MM.1S (cell line): ENCODE results near the gene MTARC2.

ENCODE experiments used
- DNase-seq: peaks from one replicate; pipeline ENCODE4 v3.0.0-alpha.2; 2015
- H2AFZ ChIP-seq: fragments of 300-600 bp; sonication (generic); 2 replicates; pipeline ENCODE4 v1.6.0; 2016; ENCODE audit warnings: antibody characterized with exemption, low read length
- H3F3A ChIP-seq: fragments of 300-600 bp; sonication (generic); 2 replicates; pipeline ENCODE4 v1.6.1; 2016; ENCODE audit warnings: mild to moderate bottlenecking, antibody characterized with exemption, low read length, moderate library complexity, mixed read lengths; ENCODE audit not compliant: insufficient read depth
- H3K27ac ChIP-seq: fragments of 300-600 bp; sonication (generic); 2 replicates; pipeline ENCODE4 v1.5.1; 2016; ENCODE audit warnings: mild to moderate bottlenecking, low read length
- H3K27me3 ChIP-seq: fragments of 300-600 bp; sonication (generic); replicated peaks from 2 replicates; pipeline ENCODE4 v1.6.0; 2016; ENCODE audit warnings: low read length; ENCODE audit not compliant: insufficient read depth
- H3K36me3 ChIP-seq: fragments of 300-600 bp; sonication (generic); replicated peaks from 2 replicates; pipeline ENCODE4 v1.6.1; 2016; ENCODE audit warnings: mild to moderate bottlenecking, low read length, mixed read lengths; ENCODE audit not compliant: insufficient read depth
- H3K4me1 ChIP-seq: fragments of 300-600 bp; sonication (generic); 2 replicates; pipeline ENCODE4 v1.6.1; 2016; ENCODE audit warnings: low read length, mixed read lengths
- H3K4me2 ChIP-seq: fragments of 300-600 bp; sonication (generic); 2 replicates; pipeline ENCODE4 v1.6.0; 2016; ENCODE audit warnings: low read depth, low read length
- H3K4me3 ChIP-seq: fragments of 300-600 bp; sonication (generic); 2 replicates; pipeline ENCODE4 v1.5.1; 2016; ENCODE audit warnings: low read length, mixed read lengths
- H3K79me2 ChIP-seq: fragments of 300-600 bp; sonication (generic); 2 replicates; pipeline ENCODE4 v1.6.1; 2016; ENCODE audit warnings: mixed run types, low read length, mixed read lengths
- H3K9ac ChIP-seq: fragments of 300-600 bp; sonication (generic); 2 replicates; pipeline ENCODE4 v1.6.1; 2016; ENCODE audit warnings: low read length, mixed read lengths
- H3K9me2 ChIP-seq: fragments of 300-600 bp; sonication (generic); replicated peaks from 2 replicates; pipeline ENCODE4 v1.6.1; 2016; ENCODE audit warnings: mild to moderate bottlenecking, low read length, mixed read lengths; ENCODE audit not compliant: insufficient read depth
- H3K9me3 ChIP-seq: fragments of 300-600 bp; sonication (generic); replicated peaks from 2 replicates; pipeline ENCODE4 v1.6.1; 2016; ENCODE audit warnings: mild to moderate bottlenecking, low read length, mixed read lengths; ENCODE audit not compliant: insufficient read depth
- H4K20me1 ChIP-seq: fragments of 300-600 bp; sonication (generic); 2 replicates; pipeline ENCODE4 v1.6.1; 2016; ENCODE audit warnings: mild to moderate bottlenecking, low read length, moderate library complexity, mixed read lengths; ENCODE audit not compliant: insufficient read depth
- CTCF ChIP-seq: fragments of 300-600 bp; sonication (generic); IDR thresholded peaks from 2 replicates; pipeline ENCODE4 v1.5.1; 2016; ENCODE audit warnings: antibody characterized with exemption, low read length, mixed read lengths
- EZH2 ChIP-seq: fragments of 300-600 bp; sonication (generic); optimal IDR thresholded peaks from 2 replicates; pipeline ENCODE3; 2017; ENCODE audit warnings: low read depth, mild to moderate bottlenecking, antibody characterized with exemption, low read length, mixed read lengths
- EZH2phosphoT487 ChIP-seq: fragments of 300-600 bp; sonication (generic); IDR thresholded peaks from 2 replicates; pipeline ENCODE4 v1.6.1; 2018; ENCODE audit warnings: antibody characterized with exemption, low read length

Gene MTARC2

GRCh38 chr1:220796530-220796929, 48.4 kb downstream of the MTARC2 start:
- no peak overlapping the region for H3K4me2 ChIP-seq
- no peaks in the 10 kb centered on the region for H3F3A ChIP-seq
- no peaks in the 10 kb centered on the region for H3K4me1 ChIP-seq
- H3K79me2 ChIP-seq, result no peaks in the 10 kb centered on the region
- no peak overlapping the region for H3K27ac ChIP-seq
- no peaks in the 10 kb centered on the region for H3K9me3 ChIP-seq
- TF ChIP-seq EZH2phosphoT487 (no peak), CTCF (no peak), EZH2 (no peak)
- H3K9me2 ChIP-seq, result no peaks in the 10 kb centered on the region
- no peaks in the 10 kb centered on the region for H3K27me3 ChIP-seq
- DNase-seq, result no peak
- no peak overlapping the region for H3K9ac ChIP-seq
- H3K36me3 ChIP-seq, result no peaks in the 10 kb centered on the region
- H3K4me3 ChIP-seq, result no peak overlapping the region
- no peak overlapping the region for H2AFZ ChIP-seq
- H4K20me1 ChIP-seq, result no peaks in the 10 kb centered on the region

GRCh38 chr1:220797044-220797443, 48.9 kb downstream of the MTARC2 start:
- H3K9ac ChIP-seq, result no peak overlapping the region
- no peaks in the 10 kb centered on the region for H3K4me1 ChIP-seq
- no peaks in the 10 kb centered on the region for H3F3A ChIP-seq
- H3K79me2 ChIP-seq, result no peaks in the 10 kb centered on the region
- no peak for DNase-seq
- no peak overlapping the region for H3K27ac ChIP-seq
- no peak overlapping the region for H3K4me3 ChIP-seq
- TF ChIP-seq CTCF (no peak), EZH2 (no peak), EZH2phosphoT487 (no peak)
- no peaks in the 10 kb centered on the region for H3K27me3 ChIP-seq
- H4K20me1 ChIP-seq, result no peaks in the 10 kb centered on the region
- H2AFZ ChIP-seq, result no peak overlapping the region
- H3K4me2 ChIP-seq, result no peak overlapping the region
- no peaks in the 10 kb centered on the region for H3K9me3 ChIP-seq
- H3K9me2 ChIP-seq, result no peaks in the 10 kb centered on the region
- H3K36me3 ChIP-seq, result no peaks in the 10 kb centered on the region

GRCh38 chr1:220797553-220797952, 49.4 kb downstream of the MTARC2 start:
- Histone ChIP-seq H3K4me2 (no peak overlapping the region), H3K9ac (no peak overlapping the region), H3K36me3 (no peaks in the 10 kb centered on the region), H3K27me3 (no peaks in the 10 kb centered on the region), H3K9me2 (no peaks in the 10 kb centered on the region), H3K4me3 (no peak overlapping the region), H3K79me2 (no peaks in the 10 kb centered on the region), H3K27ac (no peak overlapping the region), H3K9me3 (no peaks in the 10 kb centered on the region), H3F3A (no peaks in the 10 kb centered on the region), H4K20me1 (no peaks in the 10 kb centered on the region), H3K4me1 (no peaks in the 10 kb centered on the region), H2AFZ (no peak overlapping the region)
- TF ChIP-seq EZH2, result no peak
- no peak for TF ChIP-seq EZH2phosphoT487
- TF ChIP-seq CTCF, result no peak
- DNase-seq, result no peak
